HL-60 (cell line): ENCODE data around the gene CHRNB1.

ENCODE experiments used
- DNase-seq, 2 experiments: peaks; one replicate each; pipeline ENCODE4 v3.0.0-alpha.2; 2010 to 2020; ENCODE audit warnings: low read depth in 1 of 2, low spot score in 1 of 2
- H3K27ac ChIP-seq: fragments of 250-450 bp; sonication (Bioruptor Pico); replicated peaks from 2 replicates; pipeline ENCODE4 v1.5.1; 2020; ENCODE audit warnings: mild to moderate bottlenecking, moderate library complexity
- H3K27me3 ChIP-seq: fragments of 250-450 bp; sonication (Bioruptor Pico); 2 replicates; pipeline ENCODE4 v1.5.1; 2021; ENCODE audit warnings: mild to moderate bottlenecking, moderate library complexity; ENCODE audit not compliant: insufficient read depth, poor library complexity, severe bottlenecking
- H3K4me3 ChIP-seq: replicated peaks from 2 replicates; pipeline ENCODE4 v1.5.1; 2011; ENCODE audit warnings: mild to moderate bottlenecking, control low read depth, low read length; ENCODE audit not compliant: insufficient read depth
- GABPA ChIP-seq: IDR thresholded peaks from 2 replicates; pipeline ENCODE4 v1.6.1; 2012; ENCODE audit warnings: low read depth
- POLR2AphosphoS5 ChIP-seq: IDR thresholded peaks from 2 replicates; pipeline ENCODE4 v1.6.1; 2012; ENCODE audit warnings: low read depth
- SPI1 ChIP-seq: IDR thresholded peaks from 2 replicates; pipeline ENCODE4 v1.6.1; 2012; ENCODE audit warnings: low read depth, mild to moderate bottlenecking, borderline replicate concordance
- TF ChIP-seq, protein P1 (sequence below): IDR thresholded peaks from 2 replicates; pipeline ENCODE4 v1.6.1; 2012; ENCODE audit warnings: low read depth; ENCODE audit not compliant: insufficient replicate concordance
- TF ChIP-seq, protein P2 (sequence below): IDR thresholded peaks from one replicate; pipeline ENCODE4 v1.5.1; 2011; ENCODE audit warnings: low read length, control low read depth, inconsistent platforms; ENCODE audit not compliant: insufficient read depth

Gene CHRNB1

DNA sequence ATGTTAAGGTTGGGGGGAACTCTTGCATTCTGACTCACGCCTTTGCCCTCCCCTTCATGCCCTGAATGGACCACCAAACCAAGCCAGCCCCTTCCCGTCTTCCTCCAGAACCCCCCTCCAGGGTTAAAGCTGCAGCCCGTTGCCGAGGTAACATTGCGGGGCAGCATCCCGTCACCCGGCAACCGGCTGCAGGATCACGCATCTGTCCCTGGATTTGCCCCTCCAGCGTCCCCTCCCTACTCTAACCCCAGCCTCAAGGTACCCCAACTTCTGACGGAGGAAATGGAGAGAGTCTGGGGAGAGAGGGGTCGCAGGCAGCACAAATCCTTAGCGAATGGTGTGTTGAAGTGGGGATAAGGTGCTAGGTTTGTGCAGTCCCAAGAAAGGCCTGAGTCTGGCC lies 37.8 kb upstream of the CHRNB1 start:
- DNase-seq, result no peak
- Histone ChIP-seq H3K27me3 (peaks cover 2% of the 10 kb centered on the region), H3K27ac (no peak overlapping the region), H3K4me3 (no peak overlapping the region)
- TF ChIP-seq, protein P1, sequence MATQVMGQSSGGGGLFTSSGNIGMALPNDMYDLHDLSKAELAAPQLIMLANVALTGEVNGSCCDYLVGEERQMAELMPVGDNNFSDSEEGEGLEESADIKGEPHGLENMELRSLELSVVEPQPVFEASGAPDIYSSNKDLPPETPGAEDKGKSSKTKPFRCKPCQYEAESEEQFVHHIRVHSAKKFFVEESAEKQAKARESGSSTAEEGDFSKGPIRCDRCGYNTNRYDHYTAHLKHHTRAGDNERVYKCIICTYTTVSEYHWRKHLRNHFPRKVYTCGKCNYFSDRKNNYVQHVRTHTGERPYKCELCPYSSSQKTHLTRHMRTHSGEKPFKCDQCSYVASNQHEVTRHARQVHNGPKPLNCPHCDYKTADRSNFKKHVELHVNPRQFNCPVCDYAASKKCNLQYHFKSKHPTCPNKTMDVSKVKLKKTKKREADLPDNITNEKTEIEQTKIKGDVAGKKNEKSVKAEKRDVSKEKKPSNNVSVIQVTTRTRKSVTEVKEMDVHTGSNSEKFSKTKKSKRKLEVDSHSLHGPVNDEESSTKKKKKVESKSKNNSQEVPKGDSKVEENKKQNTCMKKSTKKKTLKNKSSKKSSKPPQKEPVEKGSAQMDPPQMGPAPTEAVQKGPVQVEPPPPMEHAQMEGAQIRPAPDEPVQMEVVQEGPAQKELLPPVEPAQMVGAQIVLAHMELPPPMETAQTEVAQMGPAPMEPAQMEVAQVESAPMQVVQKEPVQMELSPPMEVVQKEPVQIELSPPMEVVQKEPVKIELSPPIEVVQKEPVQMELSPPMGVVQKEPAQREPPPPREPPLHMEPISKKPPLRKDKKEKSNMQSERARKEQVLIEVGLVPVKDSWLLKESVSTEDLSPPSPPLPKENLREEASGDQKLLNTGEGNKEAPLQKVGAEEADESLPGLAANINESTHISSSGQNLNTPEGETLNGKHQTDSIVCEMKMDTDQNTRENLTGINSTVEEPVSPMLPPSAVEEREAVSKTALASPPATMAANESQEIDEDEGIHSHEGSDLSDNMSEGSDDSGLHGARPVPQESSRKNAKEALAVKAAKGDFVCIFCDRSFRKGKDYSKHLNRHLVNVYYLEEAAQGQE, result no peak
- TF ChIP-seq, protein P2, sequence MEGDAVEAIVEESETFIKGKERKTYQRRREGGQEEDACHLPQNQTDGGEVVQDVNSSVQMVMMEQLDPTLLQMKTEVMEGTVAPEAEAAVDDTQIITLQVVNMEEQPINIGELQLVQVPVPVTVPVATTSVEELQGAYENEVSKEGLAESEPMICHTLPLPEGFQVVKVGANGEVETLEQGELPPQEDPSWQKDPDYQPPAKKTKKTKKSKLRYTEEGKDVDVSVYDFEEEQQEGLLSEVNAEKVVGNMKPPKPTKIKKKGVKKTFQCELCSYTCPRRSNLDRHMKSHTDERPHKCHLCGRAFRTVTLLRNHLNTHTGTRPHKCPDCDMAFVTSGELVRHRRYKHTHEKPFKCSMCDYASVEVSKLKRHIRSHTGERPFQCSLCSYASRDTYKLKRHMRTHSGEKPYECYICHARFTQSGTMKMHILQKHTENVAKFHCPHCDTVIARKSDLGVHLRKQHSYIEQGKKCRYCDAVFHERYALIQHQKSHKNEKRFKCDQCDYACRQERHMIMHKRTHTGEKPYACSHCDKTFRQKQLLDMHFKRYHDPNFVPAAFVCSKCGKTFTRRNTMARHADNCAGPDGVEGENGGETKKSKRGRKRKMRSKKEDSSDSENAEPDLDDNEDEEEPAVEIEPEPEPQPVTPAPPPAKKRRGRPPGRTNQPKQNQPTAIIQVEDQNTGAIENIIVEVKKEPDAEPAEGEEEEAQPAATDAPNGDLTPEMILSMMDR, result no peak
- TF ChIP-seq SPI1, result no peak
- TF ChIP-seq GABPA, result no peak
- TF ChIP-seq POLR2AphosphoS5, result no peak

DNA sequence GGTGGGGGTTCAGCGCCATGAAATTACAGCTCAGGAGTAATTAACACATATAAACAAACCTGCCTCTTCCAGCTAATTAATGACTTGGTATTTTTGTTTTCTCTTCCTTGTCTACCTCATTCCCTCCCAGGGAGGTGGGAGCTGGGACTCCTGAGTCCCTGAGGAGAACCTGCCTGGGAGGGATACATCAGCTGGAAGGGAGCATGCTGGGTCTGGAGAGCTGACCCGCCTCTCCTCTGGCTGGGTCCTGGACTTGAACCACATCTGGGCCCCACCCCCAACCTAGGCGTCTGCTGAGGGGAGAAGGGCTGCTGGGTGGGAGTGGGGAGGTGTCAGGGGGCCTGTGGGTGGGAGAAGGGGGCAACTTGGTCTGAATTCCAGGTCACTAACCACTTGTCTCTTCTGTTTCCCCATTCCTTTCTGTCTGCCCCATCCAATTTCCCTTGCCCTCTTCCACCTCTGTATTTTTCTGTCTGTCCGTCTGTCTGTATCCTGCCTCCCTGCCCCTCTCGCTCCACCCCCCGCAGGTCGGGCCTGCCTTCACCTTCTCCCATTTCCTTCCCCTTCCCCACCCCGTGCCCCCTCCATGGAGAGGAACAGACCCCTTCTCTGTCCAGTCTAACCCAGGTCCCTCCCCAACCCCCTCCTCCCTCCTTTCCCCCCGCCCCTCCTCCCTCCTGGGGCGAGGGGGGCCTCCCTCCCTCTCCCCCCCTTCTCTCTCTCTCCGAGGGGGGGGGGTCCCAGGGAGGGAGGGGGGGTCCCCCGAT lies 37.2 kb upstream of the CHRNB1 start, which contains the start of gene NLGN2:
NLGN2 (plus strand) TSS at position 361 of the 767 bp plus-strand sequence. CDS start 411 bp downstream, outside the sequence.
- Histone ChIP-seq H3K27me3 (peaks cover 2% of the 10 kb centered on the region), H3K27ac (no peak within 1 kb of the TSS), H3K4me3 (no peak within 1 kb of the TSS)
- TF ChIP-seq SPI1 (no peak), GABPA (no peak), POLR2AphosphoS5 (no peak)
- TF ChIP-seq, protein P2, result no peak
- TF ChIP-seq, protein P1, result no peak
- DNase-seq, result no peak

DNA sequence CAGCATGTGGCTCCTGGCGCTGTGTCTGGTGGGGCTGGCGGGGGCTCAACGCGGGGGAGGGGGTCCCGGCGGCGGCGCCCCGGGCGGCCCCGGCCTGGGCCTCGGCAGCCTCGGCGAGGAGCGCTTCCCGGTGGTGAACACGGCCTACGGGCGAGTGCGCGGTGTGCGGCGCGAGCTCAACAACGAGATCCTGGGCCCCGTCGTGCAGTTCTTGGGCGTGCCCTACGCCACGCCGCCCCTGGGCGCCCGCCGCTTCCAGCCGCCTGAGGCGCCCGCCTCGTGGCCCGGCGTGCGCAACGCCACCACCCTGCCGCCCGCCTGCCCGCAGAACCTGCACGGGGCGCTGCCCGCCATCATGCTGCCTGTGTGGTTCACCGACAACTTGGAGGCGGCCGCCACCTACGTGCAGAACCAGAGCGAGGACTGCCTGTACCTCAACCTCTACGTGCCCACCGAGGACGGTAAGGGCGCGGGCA lies 36.6 kb upstream of the CHRNB1 start:
- no peak for DNase-seq
- TF ChIP-seq SPI1 (no peak), POLR2AphosphoS5 (no peak), GABPA (no peak)
- TF ChIP-seq, protein P2, result no peak
- TF ChIP-seq, protein P1, result no peak
- H3K27me3 ChIP-seq, result peaks cover 2% of the 10 kb centered on the region
- H3K27ac ChIP-seq, result no peak overlapping the region
- no peak overlapping the region for H3K4me3 ChIP-seq
